Stimulated activated CD4-positive, alpha-beta T cell treated with anti-CD3 and anti-CD28 coated beads, Interleukin-1b, Interleukin-23, amount 100 ng/mL, for 1 hour (primary cell): ENCODE measurements around the gene AHNAK.

Experiments used
- DNase-seq, 2 donors: peaks; one replicate each; pipeline ENCODE4 v3.0.0-alpha.2; 2020; ENCODE audit warnings: low read depth in 2 of 2

The AHNAK gene

DNA sequence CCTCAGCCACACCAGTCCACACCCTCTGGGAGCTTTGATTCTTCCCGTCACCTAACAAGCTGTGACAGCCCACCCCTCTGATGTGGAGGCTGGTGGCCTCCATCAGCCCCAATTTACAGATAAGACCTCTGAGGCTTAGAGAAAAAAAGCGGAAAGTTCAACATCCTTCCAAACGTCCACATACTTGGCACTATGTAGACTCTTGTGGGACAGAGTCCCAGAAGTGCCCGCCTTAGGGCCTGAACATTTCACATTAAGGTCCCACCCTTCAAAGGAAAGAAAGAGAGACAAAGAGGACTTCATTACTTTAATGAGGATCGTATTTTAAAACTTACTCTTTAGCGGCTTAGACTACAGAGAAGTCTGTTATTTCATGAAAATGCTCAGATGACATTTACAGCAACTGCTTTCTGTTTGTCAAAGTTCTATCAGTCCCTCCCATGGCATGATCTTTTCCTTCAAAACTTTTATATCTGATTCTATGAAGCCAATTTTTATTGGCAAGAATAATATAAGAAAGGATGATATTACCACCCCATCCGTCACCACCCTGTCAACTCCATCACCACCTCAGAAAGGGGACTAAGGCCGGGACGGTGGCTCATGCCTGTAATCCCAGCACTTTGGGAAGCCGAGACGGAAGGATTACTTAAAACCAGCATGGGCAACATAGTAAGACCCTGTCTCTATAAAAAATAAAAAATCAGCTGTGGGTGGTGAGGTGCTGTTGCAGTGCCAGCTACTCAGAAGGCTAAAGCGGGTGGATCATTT, 143.5 kb downstream of the AHNAK start:
- DNase-seq: no peak

DNA sequence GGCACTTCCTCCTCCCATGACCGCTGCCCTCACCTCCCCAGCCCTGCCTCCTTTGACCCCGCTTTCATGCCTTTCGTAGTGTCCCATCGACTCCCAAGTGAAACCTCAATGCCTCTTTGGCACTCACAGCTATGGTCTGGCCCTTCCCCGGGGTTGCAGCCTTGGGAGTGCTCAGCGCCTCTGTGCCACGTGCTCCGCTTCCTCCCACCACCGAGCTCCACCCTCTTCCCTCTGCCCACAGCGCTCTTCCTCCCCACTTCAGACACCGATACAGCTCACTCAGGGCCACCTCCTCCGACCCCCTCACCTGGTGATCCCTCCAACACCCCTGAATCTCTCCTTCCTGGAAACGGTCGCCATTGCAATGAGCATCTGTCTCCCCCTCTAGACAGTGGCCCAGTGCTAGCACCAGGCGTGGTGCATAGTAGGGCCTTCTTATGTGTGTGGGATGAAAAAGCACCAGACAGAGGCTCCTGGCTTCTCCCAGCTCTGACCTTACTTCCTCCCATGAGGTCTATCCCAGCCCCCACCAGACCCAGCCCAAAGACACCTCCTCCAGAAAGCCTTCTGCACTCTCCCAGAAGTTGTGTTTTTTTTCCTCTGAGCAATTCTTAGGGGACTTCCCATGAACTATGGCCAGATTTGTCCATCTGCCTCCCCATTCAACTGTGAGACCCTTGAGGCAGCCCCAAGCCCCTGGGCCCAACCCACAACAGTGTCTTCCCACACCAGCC, 144.2 kb downstream of the AHNAK start:
- DNase-seq: no peak

DNA sequence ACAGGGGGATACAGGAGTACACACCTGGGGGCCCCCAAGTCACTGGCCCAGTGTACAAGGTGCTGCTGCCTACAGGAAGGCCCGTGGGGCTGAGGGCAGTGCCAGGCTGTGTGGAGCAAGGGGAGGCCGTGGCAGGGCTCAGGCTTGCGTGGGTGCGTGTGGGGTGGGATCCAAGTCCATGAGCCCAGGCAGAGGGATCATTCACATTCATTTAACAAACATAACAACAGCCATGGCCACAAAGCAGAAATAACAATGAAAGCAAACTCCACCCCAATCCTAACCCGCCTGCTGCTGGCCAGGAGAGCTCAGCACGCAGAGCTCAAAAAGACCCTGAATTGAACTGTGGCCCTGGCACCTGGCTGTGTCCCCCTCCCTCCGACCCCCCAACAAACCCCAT, 144.8 kb downstream of the AHNAK start:
- DNase-seq: no peak

DNA sequence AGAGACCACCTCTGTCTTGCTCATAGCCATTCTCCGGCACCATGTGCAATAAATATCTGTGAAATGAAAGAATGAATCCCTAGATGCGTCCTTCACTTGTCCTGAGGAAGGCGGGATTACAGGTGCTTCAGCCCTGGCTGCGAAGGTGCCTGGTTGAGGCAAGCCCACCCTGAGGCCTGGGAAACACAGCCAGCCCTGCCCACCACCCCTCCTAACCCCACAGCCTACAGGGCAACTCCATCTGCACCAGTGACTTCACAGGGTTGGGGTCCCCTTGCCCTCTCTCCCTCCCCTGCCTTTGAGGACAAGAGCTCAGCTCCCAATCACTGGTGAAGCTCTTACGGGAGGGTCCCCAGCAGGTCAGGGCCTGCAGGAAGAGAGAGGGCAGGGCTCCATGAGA, 145.2 kb downstream of the AHNAK start:
- DNase-seq: no peak

DNA sequence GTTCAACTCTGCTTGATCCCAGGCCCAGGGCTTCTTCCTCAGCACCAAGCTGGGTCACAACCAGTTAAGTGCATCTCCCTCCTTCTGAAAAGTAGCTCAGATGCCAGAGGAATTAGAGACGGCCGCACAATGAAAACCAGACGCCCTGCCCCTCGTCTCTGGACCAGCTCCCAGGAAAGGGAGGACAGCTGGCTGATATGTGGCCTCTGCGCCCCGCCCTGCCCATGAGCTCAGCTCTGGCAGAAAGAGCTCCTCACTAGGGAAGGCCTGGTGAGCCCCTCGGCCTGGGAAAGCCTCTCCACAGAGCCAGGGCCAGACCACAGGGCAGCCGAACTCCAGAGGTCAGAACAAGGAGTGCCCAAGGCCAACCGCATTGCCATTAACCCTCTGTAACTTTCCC, 145.8 kb downstream of the AHNAK start:
- no peak for DNase-seq

DNA sequence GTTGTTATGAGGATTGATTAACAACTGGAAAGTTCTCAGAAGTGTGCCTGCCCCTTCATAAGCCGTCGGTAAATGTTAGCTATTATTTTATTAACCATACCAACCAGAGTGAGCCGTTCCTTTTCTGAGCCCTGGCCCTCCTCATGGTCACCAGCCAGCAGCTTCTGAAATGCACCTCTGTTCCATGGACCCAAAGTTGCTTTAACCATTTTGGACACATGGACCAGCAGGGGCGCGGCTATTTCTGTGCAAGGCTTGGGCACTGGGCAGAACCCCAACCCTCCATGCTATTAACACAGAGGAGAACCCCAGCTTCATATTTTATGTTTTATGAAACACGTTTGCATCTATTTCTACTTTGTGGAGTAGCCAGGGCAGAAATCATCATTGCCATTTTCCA, 146.3 kb downstream of the AHNAK start:
- no peak for DNase-seq

DNA sequence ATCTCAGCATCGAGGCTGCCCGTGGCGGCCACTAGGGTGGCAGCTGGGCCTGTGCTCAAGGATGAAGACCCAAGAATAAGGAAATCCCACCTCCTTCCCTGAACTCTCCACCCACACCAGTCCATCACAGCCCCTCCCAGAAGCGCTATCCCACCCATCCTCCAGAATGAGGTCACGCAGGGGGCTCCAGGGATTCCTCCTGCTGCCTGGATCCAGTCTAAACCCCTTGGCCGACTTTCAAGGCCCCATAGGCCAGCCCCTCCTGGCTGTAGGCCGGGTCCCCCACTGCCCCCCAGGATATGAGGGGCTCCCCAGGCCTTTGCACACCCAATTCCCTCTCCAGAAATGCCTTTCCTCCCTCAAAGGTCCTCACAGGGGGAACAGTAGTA, 146.7 kb downstream of the AHNAK start:
- DNase-seq: no peak

DNA sequence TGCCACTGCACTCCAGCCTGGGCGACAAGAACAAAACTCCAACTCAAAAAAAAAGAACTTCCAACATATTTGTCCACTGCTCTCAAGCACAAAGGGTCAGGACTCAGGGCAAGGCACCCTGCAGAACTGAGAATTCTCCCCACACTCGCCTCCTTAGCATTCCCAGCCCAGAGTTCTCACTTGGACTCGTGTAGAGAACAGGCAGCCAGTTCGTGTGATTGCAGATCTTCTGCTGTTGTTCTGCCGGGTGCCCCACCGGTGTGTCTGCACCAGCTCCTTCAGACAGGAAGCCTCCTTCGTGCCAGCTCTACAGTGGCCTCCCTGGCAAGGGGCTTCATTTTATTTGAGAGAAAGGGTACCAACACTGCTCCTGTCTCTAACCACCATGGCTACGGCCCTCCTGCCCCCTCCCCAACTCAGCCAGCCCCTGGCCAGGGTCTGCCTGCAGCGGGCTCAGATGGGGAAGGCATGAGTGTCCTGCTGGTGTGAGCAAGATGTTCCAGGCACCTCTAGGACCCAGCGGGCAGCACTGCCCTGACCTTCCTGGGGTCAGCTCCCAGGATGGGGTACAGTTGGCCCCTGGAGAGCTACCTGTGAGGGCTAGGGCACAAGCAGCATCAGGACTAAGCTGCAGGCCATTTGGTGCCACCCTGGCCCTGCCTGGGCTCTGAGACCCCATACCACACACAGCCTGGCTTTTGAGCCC, 147.3 kb downstream of the AHNAK start:
- DNase-seq: no peak

DNA sequence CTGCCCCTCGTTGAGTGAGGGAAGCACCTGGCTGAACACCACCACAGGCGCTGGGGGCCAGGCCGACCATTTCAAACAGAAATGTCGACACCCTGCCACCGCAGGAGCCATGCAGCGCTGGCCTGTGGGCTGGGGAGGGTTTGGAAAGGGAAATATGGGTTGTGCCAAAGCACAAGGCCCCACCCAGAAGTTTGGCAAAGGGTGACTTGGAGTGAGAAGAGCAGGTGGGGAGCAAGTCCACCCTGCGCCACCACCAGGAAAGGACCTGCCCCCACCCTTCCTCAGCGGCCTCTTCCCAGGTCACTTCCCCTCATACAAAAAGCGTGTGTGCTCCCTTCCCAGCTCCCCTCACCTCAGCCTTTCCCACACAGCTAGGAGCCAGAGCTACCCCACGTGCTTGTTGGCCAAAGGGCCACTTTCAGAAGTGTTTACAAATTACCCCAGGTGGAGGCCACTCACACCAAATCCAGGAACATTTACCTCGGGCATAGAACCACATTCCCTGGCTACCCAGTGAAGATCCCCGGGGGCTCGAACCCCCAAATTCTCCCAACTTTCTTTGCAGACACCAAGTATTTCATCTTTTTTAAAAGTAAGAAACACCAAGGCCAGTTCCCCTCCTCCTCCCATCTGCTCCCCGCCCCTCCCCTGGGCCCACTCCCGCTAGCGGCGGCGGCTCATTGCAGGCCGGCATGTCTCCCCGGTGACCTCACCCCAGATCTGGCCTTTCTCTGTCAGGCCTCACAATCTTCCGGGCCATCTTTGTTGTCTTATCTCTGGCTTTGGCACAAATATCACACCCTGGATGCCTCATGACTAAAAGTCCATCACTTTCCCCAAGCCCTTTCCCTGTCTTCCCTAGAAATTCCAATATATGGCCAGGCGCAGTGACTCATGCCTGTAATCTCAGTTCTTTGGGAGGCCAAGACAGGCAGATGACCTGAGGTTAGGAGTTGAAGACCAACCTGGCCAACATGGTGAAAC, 148.3 kb downstream of the AHNAK start:
- no peak for DNase-seq

DNA sequence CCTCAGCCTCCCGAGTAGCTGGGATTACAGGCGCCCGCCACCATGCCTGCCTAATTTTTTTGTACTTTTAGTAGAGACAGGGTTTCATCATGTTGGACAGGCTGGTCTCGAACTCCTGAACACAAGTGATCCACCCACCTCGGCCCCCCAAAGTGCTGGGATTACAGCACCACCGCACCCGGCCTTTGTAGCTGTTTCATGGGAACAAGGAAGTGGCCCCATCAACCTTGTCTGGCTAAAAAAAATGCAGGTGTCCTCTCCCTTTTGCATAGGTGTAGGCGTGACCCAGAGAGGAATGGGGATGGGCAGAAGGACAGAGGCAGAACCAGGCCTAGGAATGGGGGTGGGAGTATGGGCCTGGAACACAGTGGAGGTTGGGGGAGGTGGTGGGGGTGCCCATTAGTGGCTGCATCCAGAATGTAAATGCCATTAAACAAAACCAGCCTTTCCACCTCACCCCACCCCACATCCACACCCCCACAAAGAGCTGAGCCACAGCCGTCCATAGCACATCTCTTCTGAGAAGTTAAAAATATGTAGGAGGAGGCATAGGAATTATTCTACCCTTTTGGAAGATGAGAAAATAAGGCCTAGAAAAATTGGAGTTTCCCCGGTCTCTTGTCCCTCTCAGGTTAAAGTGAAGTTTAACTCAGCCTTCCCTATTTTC, 150.6 kb downstream of the AHNAK start:
- DNase-seq: no peak

DNA sequence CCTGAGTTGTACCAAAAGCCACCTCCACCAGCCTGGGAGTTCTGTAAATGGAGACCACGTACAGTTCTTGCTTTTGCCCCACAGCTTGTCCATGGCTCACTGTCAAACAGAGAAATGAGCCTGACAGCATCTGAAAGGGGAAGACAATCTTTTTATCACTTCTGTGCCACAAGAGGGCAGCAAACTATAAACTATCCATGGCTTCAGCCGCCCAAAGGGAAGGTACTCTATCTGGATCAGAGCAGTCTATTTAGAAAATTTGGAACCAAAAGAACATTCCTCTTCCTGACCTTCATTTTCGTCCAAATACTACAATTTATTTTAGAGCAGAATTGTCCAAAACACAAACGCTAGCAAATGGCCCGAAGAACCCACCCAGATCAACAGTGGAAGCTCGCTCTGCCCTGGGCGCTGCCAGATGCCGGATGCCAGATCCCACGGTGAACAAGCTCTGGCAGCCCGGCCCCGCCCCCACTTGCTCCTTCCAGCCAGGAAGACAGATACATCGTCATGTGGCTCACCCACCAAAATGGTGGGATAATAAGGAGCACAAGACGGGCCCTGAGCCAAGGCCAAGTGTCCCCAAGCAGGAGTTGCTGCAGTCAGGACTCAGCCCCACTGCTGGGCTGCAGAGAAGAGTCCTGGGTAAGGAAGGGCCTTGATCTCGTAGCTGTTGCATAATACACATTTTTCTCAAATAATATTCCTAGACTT, 151.6 kb downstream of the AHNAK start:
- DNase-seq: no peak

DNA sequence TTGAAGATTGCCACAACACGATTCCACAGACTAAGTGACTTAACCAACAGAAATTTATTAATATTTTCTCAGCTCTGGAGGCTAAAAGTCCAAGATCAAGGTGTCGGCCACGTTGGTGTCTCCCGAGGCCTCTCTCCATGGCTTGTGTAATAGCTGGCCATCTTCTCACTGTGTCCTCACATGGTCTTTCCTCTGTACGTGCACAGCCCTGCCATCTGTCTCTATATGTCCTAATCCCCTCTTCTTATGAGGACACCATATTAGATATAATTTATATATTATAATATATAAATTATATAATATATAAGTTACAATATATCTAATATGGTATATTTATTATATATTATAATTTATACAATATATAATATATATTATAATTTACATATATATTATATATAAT, 152.9 kb downstream of the AHNAK start:
- DNase-seq: no peak

DNA sequence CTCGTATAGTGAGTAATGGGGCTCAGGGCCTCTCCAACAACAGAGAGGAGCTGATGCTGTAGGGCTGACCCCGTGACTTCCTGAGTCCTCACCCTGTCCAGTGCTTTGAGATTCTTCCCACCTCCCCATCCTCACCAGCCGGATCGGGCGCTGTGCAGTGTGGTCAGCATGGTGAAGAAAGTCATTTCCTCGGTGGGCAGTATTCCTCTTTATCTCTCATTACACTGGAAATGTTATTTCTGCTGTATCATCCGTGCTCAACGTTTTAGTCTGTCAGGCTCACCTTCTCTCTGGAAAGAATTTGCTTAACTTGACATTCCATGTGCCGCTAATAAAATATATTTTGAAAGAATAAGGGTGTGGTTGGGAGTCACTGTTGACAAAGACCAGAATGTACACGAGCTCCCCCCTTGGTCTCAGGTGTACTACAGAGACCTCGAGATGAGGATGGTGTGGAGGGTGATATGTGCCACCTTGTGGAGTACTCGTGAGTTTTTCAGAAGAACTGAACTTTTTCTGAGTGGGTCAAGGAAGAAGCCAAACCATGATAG, 153.5 kb downstream of the AHNAK start:
- DNase-seq: no peak

DNA sequence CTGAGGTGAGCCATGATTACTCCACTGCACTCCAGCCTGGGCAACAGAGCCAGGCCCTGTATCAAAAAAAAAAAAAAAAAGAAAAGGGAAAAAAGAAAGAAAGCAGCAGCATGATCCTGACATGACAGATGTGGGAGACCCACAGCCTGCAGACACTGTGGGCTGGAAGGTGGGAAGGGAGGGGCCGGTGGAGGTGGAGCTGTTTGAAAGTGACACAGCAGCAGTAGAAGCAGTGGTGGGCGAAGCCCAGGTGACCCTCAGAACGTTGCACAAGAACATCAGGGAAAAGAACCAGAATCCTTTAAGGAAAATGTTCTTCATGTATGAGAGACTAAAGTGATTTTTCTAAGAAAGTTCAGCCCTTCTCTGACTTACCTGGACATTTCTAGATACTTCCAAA, 154.1 kb downstream of the AHNAK start:
- DNase-seq: no peak

DNA sequence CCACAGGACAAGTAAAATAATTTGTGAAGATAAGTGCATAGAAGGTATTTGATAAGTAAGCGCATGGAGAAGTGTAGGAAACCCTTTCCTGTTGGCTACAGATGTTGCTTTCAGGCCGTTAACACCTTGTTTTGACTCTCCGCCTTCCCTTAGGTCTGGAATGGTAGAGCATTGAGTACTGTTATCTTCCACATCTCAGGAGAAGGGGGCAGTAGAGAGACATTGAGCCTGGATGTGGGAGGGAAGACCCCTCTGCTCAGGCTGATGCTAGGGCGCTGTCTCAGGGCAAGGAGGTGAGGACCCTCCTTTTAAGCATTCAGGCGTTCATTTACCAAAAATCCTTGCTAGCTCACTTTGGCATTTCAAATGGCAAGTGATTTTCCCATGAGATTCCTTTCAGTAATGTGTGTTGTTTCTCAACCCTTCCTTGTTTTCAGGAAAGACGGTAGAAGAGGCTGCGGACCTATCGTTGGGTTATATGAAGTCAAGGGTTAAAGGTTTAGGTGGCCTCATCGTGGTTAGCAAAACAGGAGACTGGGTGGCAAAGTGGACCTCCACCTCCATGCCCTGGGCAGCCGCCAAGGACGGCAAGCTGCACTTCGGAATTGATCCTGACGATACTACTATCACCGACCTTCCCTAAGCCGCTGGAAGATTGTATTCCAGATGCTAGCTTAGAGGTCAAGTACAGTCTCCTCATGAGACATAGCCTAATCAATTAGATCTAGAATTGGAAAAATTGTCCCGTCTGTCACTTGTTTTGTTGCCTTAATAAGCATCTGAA, 154.8 kb downstream of the AHNAK start:
- DNase-seq: no peak

DNA sequence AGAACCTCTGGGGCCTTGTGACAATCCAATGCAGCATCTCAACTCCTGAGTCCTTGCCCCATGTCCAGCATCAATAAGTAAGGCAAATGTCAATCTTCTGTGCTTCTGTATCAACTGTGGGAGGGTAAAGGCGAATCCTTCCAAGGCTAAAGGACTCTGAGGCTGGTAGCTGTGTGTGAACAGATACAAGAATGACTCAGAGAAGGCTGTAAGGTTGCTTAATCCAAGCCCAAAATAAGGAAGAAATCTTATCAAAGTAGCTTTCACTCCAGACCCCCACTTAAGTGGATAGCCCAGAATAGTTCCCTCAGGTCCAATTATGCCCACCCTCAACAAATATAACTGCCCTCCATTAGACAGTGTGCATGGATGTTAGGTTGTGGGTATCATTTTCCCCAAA, 155.9 kb downstream of the AHNAK start:
- no peak for DNase-seq

DNA sequence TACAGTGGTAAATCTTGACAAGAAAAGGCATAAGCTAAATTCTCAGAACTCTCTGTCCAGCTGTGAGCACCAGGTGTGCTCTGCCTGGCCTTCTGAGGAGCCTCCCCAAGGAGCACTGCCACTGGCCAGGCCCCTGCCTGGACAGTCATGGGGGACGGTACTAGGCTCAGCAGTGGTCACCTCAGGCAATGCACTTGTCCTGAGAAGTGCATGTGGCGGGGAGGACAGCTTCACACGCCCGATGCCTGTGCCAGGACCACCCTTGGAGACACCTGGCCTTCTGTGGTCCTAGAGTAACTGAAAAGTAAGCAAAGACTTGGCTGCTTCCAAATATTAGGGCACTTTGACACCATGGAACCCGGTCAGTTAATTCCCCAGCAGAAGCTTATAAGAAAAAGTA, 156.4 kb downstream of the AHNAK start:
- DNase-seq: no peak

DNA sequence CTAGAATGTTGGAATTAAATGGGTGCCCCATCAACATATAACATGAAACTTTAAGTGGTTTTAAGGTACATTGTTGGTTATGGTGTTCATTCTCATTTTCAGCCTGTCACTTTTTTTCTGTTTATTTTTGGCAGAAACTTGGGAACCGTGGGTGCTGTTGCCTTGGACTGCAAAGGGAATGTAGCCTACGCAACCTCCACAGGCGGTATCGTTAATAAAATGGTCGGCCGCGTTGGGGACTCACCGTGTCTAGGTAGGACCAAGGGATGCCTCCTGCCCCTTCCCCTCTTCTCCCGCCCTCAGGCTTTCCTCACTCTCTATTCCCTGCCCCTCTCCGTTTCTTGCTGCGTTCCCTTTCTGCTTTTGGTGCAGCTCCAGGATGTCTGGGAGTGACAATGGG, 157.6 kb downstream of the AHNAK start:
- no peak for DNase-seq

DNA sequence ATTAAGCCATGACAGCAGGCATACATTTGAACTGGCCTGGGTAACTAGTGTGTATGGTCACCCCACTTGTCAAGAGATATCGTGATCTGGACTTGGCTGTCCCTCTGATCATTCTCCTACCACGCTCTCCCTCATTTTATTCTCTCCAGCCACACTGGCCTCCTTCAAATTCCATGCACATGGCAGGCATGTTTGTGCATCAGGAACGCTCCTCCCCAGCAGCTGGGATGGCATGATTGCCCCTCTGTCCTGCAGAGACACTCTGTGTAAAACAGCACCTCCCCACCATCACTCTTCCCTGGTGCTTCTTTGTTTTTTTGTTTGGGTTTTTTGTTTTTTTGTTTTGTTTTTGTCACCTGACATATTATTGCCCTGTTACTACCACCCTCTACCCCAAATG, 159.2 kb downstream of the AHNAK start:
- DNase-seq: no peak
